GM12878 (cell line): Measurements from ENCODE around the gene CRELD2. TPM values are rescaled to one million over a fixed set of nuclear protein-coding genes. Genes with fewer than 3 reads are reported as not detected.

Experiments used
- ATAC-seq: fragments of 200-7000 bp; cut with Tn5 transposase; 3 replicates; pipeline ENCODE4 v1.9.1; 2020; ENCODE audit warnings: mild to moderate bottlenecking, moderate library complexity
- BruUV-seq: library from RNA; stranded (reverse); fragments of 400-500 nt; replicated peaks from 2 replicates; lab custom pipeline; 2021; lab: Mats Ljungman, UMichigan
- CTCF ChIA-PET: fragments of 300-600 bp; sonication (Branson Sonifier 250); formaldehyde crosslinking; extraction: SDS; loops from one replicate; lab custom pipeline; 2021; ENCODE audit warnings: inconsistent platforms; lab: Yijun Ruan, JAX
- POLR2A ChIA-PET: fragments of 350-600 bp; formaldehyde crosslinking; extraction: SDS; loops from one replicate; lab custom pipeline; 2021; ENCODE audit warnings: inconsistent platforms; lab: Charles Lee
- RAD21 ChIA-PET: fragments of 300-600 bp; sonication (Branson Sonifier 250); formaldehyde crosslinking; loops from one replicate; lab custom pipeline; 2023; ENCODE audit warnings: antibody characterized with exemption; ENCODE audit not compliant: unreplicated experiment; lab: Charles Lee
- SMC1A ChIA-PET: fragments of 300-600 bp; sonication (Branson Sonifier 250); formaldehyde crosslinking; loops from one replicate; lab custom pipeline; 2023; ENCODE audit not compliant: unreplicated experiment, uncharacterized antibody; lab: Charles Lee
- DNase-seq: peaks from one replicate; pipeline ENCODE4 v3.0.0-alpha.2; 2011; ENCODE audit warnings: low read depth, low spot score
- FAIRE-seq: peaks from 3 replicates; lab custom pipeline; 2011; peaks lifted over from hg19 to GRCh38; lab: Jason Lieb, UNC
- H2AFZ ChIP-seq: 2 replicates; pipeline ENCODE4 v1.6.0; 2011; ENCODE audit warnings: low read depth, low read length, control low read depth; ENCODE audit not compliant: control insufficient read depth
- H3K27ac ChIP-seq: 2 replicates; pipeline ENCODE4 v1.5.1; 2011; ENCODE audit warnings: control low read depth; ENCODE audit not compliant: control insufficient read depth, insufficient read depth
- H3K27me3 ChIP-seq, 2 experiments: replicated peaks in 1 of 2; 2 replicates each; pipeline versions ENCODE4 v1.6.0 to v1.6.1; 2011; ENCODE audit warnings: low read length in 1 of 2; ENCODE audit not compliant: control insufficient read depth in 2 of 2, insufficient read depth in 2 of 2
- H3K36me3 ChIP-seq, 2 experiments: 2 replicates each; pipeline ENCODE4 v1.5.1; 2011; ENCODE audit warnings: low read length in 1 of 2; ENCODE audit not compliant: control insufficient read depth in 2 of 2, insufficient read depth in 2 of 2
- H3K4me1 ChIP-seq: 2 replicates; pipeline ENCODE4 v1.6.1; 2011; ENCODE audit warnings: mild to moderate bottlenecking, low read length, moderate library complexity, mixed read lengths; ENCODE audit not compliant: control insufficient read depth, insufficient read depth
- H3K4me2 ChIP-seq: 2 replicates; pipeline ENCODE4 v1.6.0; 2011; ENCODE audit warnings: control low read depth; ENCODE audit not compliant: control insufficient read depth, insufficient read depth
- H3K4me3 ChIP-seq: fragments of 200-600 bp; sonication (generic); 2 replicates; pipeline ENCODE4 v1.5.1; 2016
- H3K79me2 ChIP-seq: 2 replicates; pipeline ENCODE4 v1.6.0; 2011; ENCODE audit warnings: low read length; ENCODE audit not compliant: control insufficient read depth, insufficient read depth
- H3K9ac ChIP-seq: 2 replicates; pipeline ENCODE4 v1.8.0; 2011; ENCODE audit warnings: low read length, control low read depth, mixed read lengths; ENCODE audit not compliant: control insufficient read depth, insufficient read depth
- H3K9me3 ChIP-seq: replicated peaks from 3 replicates; pipeline ENCODE4 v1.5.1; 2011; ENCODE audit warnings: mild to moderate bottlenecking, low read length; ENCODE audit not compliant: control insufficient read depth, insufficient read depth
- H4K20me1 ChIP-seq: 2 replicates; pipeline ENCODE4 v1.6.0; 2011; ENCODE audit not compliant: control insufficient read depth, insufficient read depth
- ASH2L ChIP-seq: fragments of 300-600, 200-600 bp; sonication (generic); IDR thresholded peaks from 2 replicates; pipeline ENCODE4 v1.6.1; 2017; ENCODE audit warnings: low read depth, mild to moderate bottlenecking, borderline replicate concordance
- RAD21 ChIP-seq: IDR thresholded peaks from 2 replicates; pipeline ENCODE4 v1.6.1; 2011; ENCODE audit warnings: mild to moderate bottlenecking, low read depth, low read length, moderate library complexity; ENCODE audit not compliant: insufficient read depth
- RUNX3 ChIP-seq: IDR thresholded peaks from 2 replicates; pipeline ENCODE4 v1.6.1; 2012; ENCODE audit warnings: low read length, inconsistent platforms
- SMC3 ChIP-seq: IDR thresholded peaks from 2 replicates; pipeline ENCODE4 v1.6.1; 2011; ENCODE audit warnings: low read length, improper control_type of control experiment, borderline replicate concordance
- STAT3 ChIP-seq: IDR thresholded peaks from 2 replicates; pipeline ENCODE4 v1.6.1; 2011; ENCODE audit warnings: low read depth, low read length, improper control_type of control experiment
- WGBS: methylation state at CpG from one replicate; pipeline ENCODE4 v1.1.6; 2016; ENCODE audit warnings: low lambda C conversion rate; ENCODE audit not compliant: insufficient replicate concordance, insufficient coverage; ENCODE audit errors: missing lambda C conversion rate; 5-methylcytosine and 5-hydroxymethylcytosine counted together
- in situ Hi-C: fragments of 300-500 bp; cut with MboI; formaldehyde crosslinking; loops from 9 replicates; pipeline ENCODE4 v1.14.3; 2018; ENCODE audit warnings: mixed read lengths
- intact Hi-C: fragments of 100-400 bp; cut with micrococcal nuclease; formaldehyde crosslinking; loops from one replicate; pipeline ENCODE4 v1.14.2; 2022; ENCODE audit not compliant: unreplicated experiment
- polyA plus RNA-seq, 11 experiments: library from polyadenylated mRNA; depleted of rRNA in 4 of 11; unstranded in 6 of 11; stranded (reverse) in 5 of 11; fragments of >200 nt; fragmentation: Nextera tagmentation in 4 of 11; fragmentation: Illumina TruSeq in 1 of 11; extraction: Ambion mirVana in 4 of 11; extraction: Trizol in 1 of 11; gene quantifications; 1 replicate in 1 of 11; 2 replicates in 10 of 11; pipeline versions ENCODE4 v1.2.1 to v1.2.3, GENCODE V29; 2011 to 2016; ENCODE audit warnings: inconsistent platforms in 2 of 11, missing spikeins in 2 of 11, low read depth in 1 of 11
- total RNA-seq, 4 experiments: library from RNA; depleted of rRNA in 3 of 4; stranded (reverse); fragments of >200 nt in 3 of 4; fragmentation: Illumina TruSeq in 1 of 4; extraction: Trizol in 1 of 4; gene quantifications; 2 replicates each; pipeline versions ENCODE4 v1.2.1 to v1.2.3, GENCODE V29; 2013 to 2021
- TF ChIP-seq, protein P1 (sequence below): IDR thresholded peaks from 2 replicates; pipeline ENCODE4 v1.6.1; 2012; ENCODE audit warnings: low read depth, low read length, improper control_type of control experiment

The CRELD2 gene
- total and polyA plus RNA-seq, 10 of the 15 experiments (the other 5 are each of a cell fraction or from before 2014, with no cell fraction given), result 9.4 to 111 (median 25.9) TPM

DNA sequence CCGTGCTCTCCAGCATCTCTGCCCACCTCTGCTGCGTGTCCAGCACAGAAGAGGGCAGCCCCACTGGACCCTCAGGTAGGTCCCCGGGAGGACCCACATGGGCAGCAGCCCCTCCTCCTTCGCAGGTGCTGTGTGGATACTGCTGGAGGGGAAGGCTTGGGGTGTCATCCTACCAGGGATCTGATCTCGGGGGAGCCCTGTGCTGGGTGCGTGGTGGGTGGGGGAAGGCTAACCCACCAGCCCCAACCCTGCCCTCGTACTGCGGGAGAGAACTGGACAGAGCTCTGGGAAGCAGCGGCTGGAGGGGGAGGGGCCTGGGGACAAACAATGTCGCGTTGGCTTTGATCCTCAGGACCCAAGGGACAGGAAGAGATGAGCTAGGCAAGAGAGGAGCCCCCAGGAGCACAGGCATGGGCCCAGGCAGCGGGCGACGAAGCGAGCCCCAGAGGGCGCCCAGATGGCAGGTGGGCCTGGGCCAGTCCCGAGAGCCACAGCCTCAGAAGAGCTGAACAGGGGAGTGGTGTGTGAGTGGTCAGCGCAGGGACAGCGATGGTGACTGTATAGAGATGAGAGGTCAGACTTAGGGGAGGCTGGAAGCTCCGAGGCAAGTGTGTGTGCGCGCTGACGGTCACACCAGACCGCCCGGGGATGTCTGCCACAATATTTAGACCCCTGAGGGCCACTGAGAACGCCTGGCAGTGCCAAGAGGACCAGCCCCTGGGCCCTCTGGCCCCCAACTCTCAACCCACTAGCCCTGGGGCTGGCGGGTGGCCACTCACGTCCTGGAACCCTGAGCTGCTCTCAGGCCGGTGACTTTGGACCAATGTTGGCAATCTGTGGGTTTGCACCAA lies 40.7 kb downstream of the CRELD2 start:
- no peak for FAIRE-seq
- peaks cover 7 to 10% of the 10 kb centered on the region in 2 experiments for H3K36me3 ChIP-seq
- WGBS, result 55% methylated on average over 29 of the region's 29 CpGs
- no peaks in the 10 kb centered on the region; the same call in 1 of the 2 replicates for H4K20me1 ChIP-seq
- ChIA-PET POLR2A (interaction anchor here (1.6 kb wide), 1 partner anchor 23 kb away, joined by 7 read pairs; no protein-coding TSS in a partner anchor), CTCF (interaction anchor here (0.6 to 1.0 kb wide), 2 partner anchors 28 to 47 kb away, joined by 3 to 4 read pairs; no protein-coding TSS in a partner anchor), SMC1A (interaction anchor here (0.6 kb wide), 1 partner anchor 282 kb away, joined by 4 read pairs; no protein-coding TSS in a partner anchor), RAD21 (interaction anchor here (1.0 to 1.3 kb wide), 2 partner anchors 23 to 71 kb away, joined by 3 to 6 read pairs; no protein-coding TSS in a partner anchor)
- no peak for ATAC-seq
- no TSS peak for BruUV-seq
- peak overlapping the region; percentile 77 for H2AFZ ChIP-seq
- H3K4me2 ChIP-seq, result peak overlapping the region; percentile 99
- peak overlapping the region; percentile 80 for H3K4me3 ChIP-seq
- no peak for DNase-seq
- no peaks in the 10 kb centered on the region for H3K27me3 ChIP-seq
- TF ChIP-seq RAD21 (no peak), STAT3 (no peak), SMC3 (no peak), ASH2L (no peak), RUNX3 (no peak)
- TF ChIP-seq, protein P1, sequence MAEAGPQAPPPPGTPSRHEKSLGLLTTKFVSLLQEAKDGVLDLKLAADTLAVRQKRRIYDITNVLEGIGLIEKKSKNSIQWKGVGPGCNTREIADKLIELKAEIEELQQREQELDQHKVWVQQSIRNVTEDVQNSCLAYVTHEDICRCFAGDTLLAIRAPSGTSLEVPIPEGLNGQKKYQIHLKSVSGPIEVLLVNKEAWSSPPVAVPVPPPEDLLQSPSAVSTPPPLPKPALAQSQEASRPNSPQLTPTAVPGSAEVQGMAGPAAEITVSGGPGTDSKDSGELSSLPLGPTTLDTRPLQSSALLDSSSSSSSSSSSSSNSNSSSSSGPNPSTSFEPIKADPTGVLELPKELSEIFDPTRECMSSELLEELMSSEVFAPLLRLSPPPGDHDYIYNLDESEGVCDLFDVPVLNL, result no peak
- H3K79me2 ChIP-seq, result peaks cover 38% of the 10 kb centered on the region
- in situ Hi-C loops, result no loop called here
- H3K27ac ChIP-seq, result peak overlapping the region; percentile 53
- peak overlapping the region; percentile 78 for H3K9ac ChIP-seq
- intact Hi-C loops, result no loop called here
- peaks cover 16% of the 10 kb centered on the region for H3K4me1 ChIP-seq
- H3K9me3 ChIP-seq, result no peaks in the 10 kb centered on the region
